CD8-positive, alpha-beta memory T cell (primary cell): ENCODE results near the gene NRSN2. TPM values are rescaled to one million over a fixed set of nuclear protein-coding genes. Genes with fewer than 3 reads are reported as not detected.

Experiments used
- CTCF ChIA-PET: fragments of 350-600 bp; sonication (Branson Sonifier 250); formaldehyde crosslinking; loops from one replicate; lab custom pipeline; 2021; ENCODE audit warnings: antibody characterized with exemption; lab: Charles Lee
- POLR2A ChIA-PET: fragments of 350-600 bp; sonication (Branson Sonifier 250); formaldehyde crosslinking; loops from one replicate; lab custom pipeline; 2021; ENCODE audit warnings: antibody characterized with exemption; lab: Charles Lee
- DNase-seq, 5 donors: peaks; one replicate each; pipeline versions ENCODE4 v3.0.0 to v3.0.0-alpha.2; 2020 to 2022; ENCODE audit warnings: mixed read lengths in 1 of 5
- H3K27ac ChIP-seq: one replicate; pipeline ENCODE4 v1.7.0; 2013; ENCODE audit warnings: low read depth, mild to moderate bottlenecking, low read length, moderate library complexity
- H3K27me3 ChIP-seq: 2 replicates; pipeline ENCODE4 v1.7.0; 2013; ENCODE audit warnings: low read length, mild to moderate bottlenecking; ENCODE audit not compliant: insufficient read depth, poor library complexity, severe bottlenecking
- H3K36me3 ChIP-seq: 2 replicates; pipeline ENCODE4 v1.7.0; 2013; ENCODE audit warnings: mild to moderate bottlenecking, low read length, moderate library complexity; ENCODE audit not compliant: insufficient read depth
- H3K4me1 ChIP-seq: 2 replicates; pipeline ENCODE4 v1.7.0; 2013; ENCODE audit warnings: mild to moderate bottlenecking, low read length, moderate library complexity; ENCODE audit not compliant: insufficient read depth
- H3K4me3 ChIP-seq: 2 replicates; pipeline ENCODE4 v1.7.0; 2013; ENCODE audit warnings: mild to moderate bottlenecking, low read length
- H3K9me3 ChIP-seq: 2 replicates; pipeline ENCODE4 v1.7.0; 2013; ENCODE audit warnings: mild to moderate bottlenecking, low read length
- H3K27ac Mint-ChIP-seq, 8 donors: one replicate each; pipeline ENCODE4 v1.8.0; 2020 to 2021; ENCODE audit warnings: mixed read lengths in 8 of 8, mild to moderate bottlenecking in 6 of 8, inconsistent platforms in 3 of 8, moderate library complexity in 3 of 8
- H3K27me3 Mint-ChIP-seq, 2 donors: one replicate each; pipeline ENCODE4 v1.8.0; 2020 to 2021; ENCODE audit warnings: mixed read lengths in 2 of 2, mild to moderate bottlenecking in 1 of 2, moderate library complexity in 1 of 2
- H3K36me3 Mint-ChIP-seq, 3 donors: one replicate each; pipeline ENCODE4 v1.8.0; 2020 to 2021; ENCODE audit warnings: mixed read lengths in 3 of 3, inconsistent platforms in 1 of 3, mild to moderate bottlenecking in 1 of 3
- H3K4me1 Mint-ChIP-seq, 3 donors: one replicate each; pipeline ENCODE4 v1.8.0; 2020 to 2021; ENCODE audit warnings: mixed read lengths in 3 of 3, inconsistent platforms in 1 of 3, mild to moderate bottlenecking in 1 of 3
- H3K4me3 Mint-ChIP-seq, 7 donors: one replicate each; pipeline ENCODE4 v1.8.0; 2020 to 2021; ENCODE audit warnings: mixed read lengths in 7 of 7, mild to moderate bottlenecking in 6 of 7, moderate library complexity in 4 of 7, inconsistent platforms in 2 of 7
- H3K9me3 Mint-ChIP-seq, 5 donors: one replicate each; pipeline ENCODE4 v1.8.0; 2020 to 2022; ENCODE audit warnings: mixed read lengths in 5 of 5, mild to moderate bottlenecking in 3 of 5, moderate library complexity in 2 of 5, inconsistent platforms in 1 of 5
- polyA plus RNA-seq: library from polyadenylated mRNA; unstranded; fragments of 300-500 nt; fragmentation: Illumina TruSeq; gene quantifications from one replicate; pipeline ENCODE4 v1.2.3, GENCODE V29; 2021
- total RNA-seq, 2 experiments: library from RNA; stranded (reverse); gene quantifications; one replicate each; pipeline ENCODE4 v1.2.3, GENCODE V29; 2021

The NRSN2 gene
- total and polyA plus RNA-seq, 3 experiments from 2014 or later, result 1.0 to 9.5 (median 7.6) TPM

DNA sequence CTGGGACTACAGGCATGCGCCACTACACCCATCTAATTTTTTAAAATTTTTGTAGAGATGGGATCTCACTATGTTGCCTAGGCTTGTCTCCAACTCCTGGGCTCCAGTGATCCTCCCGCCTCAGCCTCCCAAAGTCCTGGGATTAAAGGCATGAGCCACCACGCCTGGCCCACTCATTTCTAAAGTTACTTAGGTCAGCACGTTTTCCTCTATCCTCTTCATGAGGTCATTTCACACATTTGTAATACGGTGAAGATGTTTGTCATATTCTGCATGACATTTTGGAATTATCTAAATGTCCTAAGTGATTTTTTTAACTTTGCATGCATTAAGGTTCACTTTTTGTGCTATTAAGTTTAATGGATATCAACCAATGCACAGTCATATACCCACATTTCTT, 33.5 kb upstream of the NRSN2 start:
- Histone ChIP-seq H3K36me3 (no peaks in the 10 kb centered on the region), H3K9me3 (no peaks in the 10 kb centered on the region), H3K4me3 (no peak overlapping the region), H3K27me3 (no peaks in the 10 kb centered on the region), H3K27ac (no peak overlapping the region), H3K4me1 (peaks cover 11% of the 10 kb centered on the region)
- DNase-seq, result no peak
- POLR2A ChIA-PET, result no interaction called here
- Mint-ChIP-seq H3K27ac (no peak overlapping the region), H3K27me3 (no peaks in the 10 kb centered on the region), H3K4me1 (peaks cover 9 to 14% (median 10%) of the 10 kb centered on the region in 3 donors), H3K9me3 (no peaks in the 10 kb centered on the region), H3K4me3 (no peak overlapping the region), H3K36me3 (peaks cover 0 to 2% (median 0%) of the 10 kb centered on the region in 3 donors)
- CTCF ChIA-PET, result interaction anchor here (2.6 kb wide), 1 partner anchor 11 kb away, joined by 6 read pairs; the partner anchor contains the start of gene SOX12

GRCh38 chr20:313948-314347, 33.0 kb upstream of the NRSN2 start:
- Mint-ChIP-seq H3K4me3 (no peak overlapping the region), H3K36me3 (peaks cover 0 to 2% (median 0%) of the 10 kb centered on the region in 3 donors), H3K27me3 (no peaks in the 10 kb centered on the region), H3K27ac (no peak overlapping the region), H3K4me1 (peaks cover 9 to 14% (median 10%) of the 10 kb centered on the region in 3 donors), H3K9me3 (no peaks in the 10 kb centered on the region)
- H3K9me3 ChIP-seq, result no peaks in the 10 kb centered on the region
- H3K27ac ChIP-seq, result no peak overlapping the region
- CTCF ChIA-PET, result interaction anchor here (2.6 kb wide), 1 partner anchor 10 kb away, joined by 6 read pairs; the partner anchor contains the start of gene SOX12
- H3K36me3 ChIP-seq, result no peaks in the 10 kb centered on the region
- no peak for DNase-seq
- no peaks in the 10 kb centered on the region for H3K27me3 ChIP-seq
- peaks cover 11% of the 10 kb centered on the region for H3K4me1 ChIP-seq
- H3K4me3 ChIP-seq, result no peak overlapping the region
- POLR2A ChIA-PET, result no interaction called here

DNA sequence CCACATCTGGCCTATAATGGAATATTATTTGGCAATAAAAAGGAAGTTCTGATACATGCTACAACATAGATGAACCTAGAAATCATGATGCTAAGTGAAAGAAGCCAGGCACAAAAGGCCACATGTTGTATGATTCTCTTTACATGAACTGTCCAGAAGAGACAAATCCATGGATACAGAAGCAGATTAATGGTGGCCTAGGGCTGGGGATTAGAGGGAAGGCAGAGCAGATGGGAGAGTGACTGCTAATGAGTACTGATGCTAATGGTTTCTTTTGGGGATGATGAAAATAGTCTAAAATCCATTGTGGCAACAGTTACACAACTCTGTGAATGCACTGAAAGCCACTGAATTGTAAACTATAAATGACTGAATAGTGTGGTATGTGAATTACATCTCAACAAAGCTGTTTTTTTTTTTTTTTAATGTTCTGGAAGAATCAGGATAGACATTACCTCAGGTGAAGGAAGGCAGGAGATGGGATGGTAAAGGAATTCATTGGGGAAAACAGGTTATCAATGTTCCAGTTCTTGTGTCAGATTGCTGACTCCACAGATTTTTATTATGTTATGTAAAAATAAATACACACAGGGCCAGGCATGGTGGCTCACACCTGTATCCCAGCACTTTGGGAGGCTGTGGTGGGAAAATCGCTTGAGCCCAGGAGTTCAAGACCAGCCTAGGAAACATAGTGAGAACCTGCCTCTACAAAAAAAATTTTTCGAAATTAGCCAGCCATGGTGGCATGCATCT, 30.4 kb upstream of the NRSN2 start:
- H3K4me1 ChIP-seq, result no peaks in the 10 kb centered on the region
- no peaks in the 10 kb centered on the region for H3K27me3 ChIP-seq
- Mint-ChIP-seq H3K9me3 (no peaks in the 10 kb centered on the region), H3K27me3 (peaks cover 0 to 4% of the 10 kb centered on the region in 2 donors), H3K4me3 (no peak overlapping the region), H3K27ac (no peak overlapping the region), H3K4me1 (no peaks in the 10 kb centered on the region), H3K36me3 (peaks cover 0 to 2% (median 0%) of the 10 kb centered on the region in 3 donors)
- no peak overlapping the region for H3K27ac ChIP-seq
- ChIA-PET CTCF (no interaction called here), POLR2A (no interaction called here)
- H3K36me3 ChIP-seq, result no peaks in the 10 kb centered on the region
- no peak for DNase-seq
- H3K9me3 ChIP-seq, result no peaks in the 10 kb centered on the region
- H3K4me3 ChIP-seq, result no peak overlapping the region

- Histone ChIP-seq H3K27me3 (no peaks in the 10 kb centered on the region), H3K4me3 (peak overlapping the region; percentile 62), H3K4me1 (peaks cover 22% of the 10 kb centered on the region), H3K36me3 (no peaks in the 10 kb centered on the region), H3K27ac (peak overlapping the region; percentile 28), H3K9me3 (no peaks in the 10 kb centered on the region)
- H3K9me3 Mint-ChIP-seq, result no peaks in the 10 kb centered on the region
- H3K4me3 Mint-ChIP-seq, result peak overlapping the region; percentile 91 to 100 (median 92)
- H3K27ac Mint-ChIP-seq, result peak overlapping the region; percentile 72 to 96 (median 92)
- ChIA-PET CTCF (interaction anchor here (0.9 to 2.8 kb wide), 8 partner anchors 12 to 58 kb away, joined by 3 to 14 read pairs (median 6); partner anchors contain the start of gene ZCCHC3), POLR2A (interaction anchor here (0.5 to 4.1 kb wide), 2 partner anchors 26 to 62 kb away, joined by 3 to 62 read pairs; partner anchors contain the start of gene ZCCHC3)
- H3K4me1 Mint-ChIP-seq, result peaks cover 0 to 30% (median 18%) of the 10 kb centered on the region in 3 donors
- DNase-seq, result peak; percentile 83 to 92 (median 87)
- H3K36me3 Mint-ChIP-seq, result peaks cover 0 to 3% (median 0%) of the 10 kb centered on the region in 3 donors
- peaks cover 0 to 5% of the 10 kb centered on the region in 2 donors for H3K27me3 Mint-ChIP-seq
Observed at GRCh38 chr20:324177-325044, 22.5 kb upstream of the NRSN2 start.

DNA sequence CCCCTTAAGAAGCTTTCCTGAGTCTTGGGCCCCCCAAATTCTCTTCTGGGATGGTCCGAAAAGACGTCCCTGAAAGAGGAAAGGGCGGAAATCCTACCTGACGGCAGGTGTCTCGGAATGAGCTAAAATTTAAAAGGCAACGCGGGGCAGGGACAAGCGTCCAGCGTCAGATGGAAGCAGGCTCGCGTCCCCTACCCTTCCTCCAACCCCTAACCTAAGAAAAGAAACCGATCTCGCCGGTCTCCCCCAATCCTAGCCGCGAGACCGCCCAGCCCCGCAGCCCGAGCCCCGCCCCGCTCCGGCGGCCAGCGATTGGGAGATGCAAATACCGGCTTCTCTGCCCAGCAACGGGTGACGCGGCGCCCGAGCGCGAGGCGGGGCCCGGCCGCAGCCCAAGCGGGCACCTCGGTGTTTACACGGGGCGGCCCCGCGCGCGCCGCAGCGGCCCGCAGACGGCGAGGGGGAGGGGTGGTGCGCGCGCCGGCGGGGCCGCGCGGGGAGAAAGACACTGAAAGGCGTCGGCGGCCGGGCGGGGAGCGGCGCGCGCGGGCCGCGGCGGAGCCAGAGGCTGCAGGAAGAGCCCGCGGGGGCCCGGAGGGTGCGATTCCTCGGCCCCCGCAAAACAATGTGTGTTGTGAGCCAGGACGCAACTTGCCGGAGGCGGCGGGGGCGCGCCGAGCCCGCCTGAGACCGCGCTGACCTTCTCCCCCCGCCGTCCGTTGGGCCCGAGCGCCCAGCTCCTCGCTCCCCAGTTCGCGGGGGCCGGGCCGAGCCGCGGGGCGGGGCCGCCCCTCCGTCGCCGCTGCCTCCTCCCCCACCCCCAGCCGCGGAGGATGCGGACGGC, 21.6 kb upstream of the NRSN2 start, which contains the start of gene SOX12:
Gene SOX12, plus strand, starts transcription at position 508 of the 844 bp plus-strand sequence. CDS start 373 bp downstream, outside the sequence.
- Histone ChIP-seq H3K4me3 (peak within 1 kb of the TSS; percentile 65), H3K27ac (peak within 1 kb of the TSS; percentile 59), H3K36me3 (no peaks in the 10 kb centered on the region), H3K27me3 (no peaks in the 10 kb centered on the region), H3K9me3 (no peaks in the 10 kb centered on the region), H3K4me1 (peaks cover 23% of the 10 kb centered on the region)
- peak within 1 kb of the TSS; percentile 91 to 100 (median 92) for H3K4me3 Mint-ChIP-seq
- peak within 1 kb of the TSS; percentile 72 to 96 (median 90) for H3K27ac Mint-ChIP-seq
- peaks cover 0 to 5% of the 10 kb centered on the region in 2 donors for H3K27me3 Mint-ChIP-seq
- peak; percentile 92 to 97 (median 96) for DNase-seq
- peaks cover 0 to 3% (median 0%) of the 10 kb centered on the region in 3 donors for H3K36me3 Mint-ChIP-seq
- ChIA-PET POLR2A (interaction anchor here (1.1 to 4.1 kb wide), 2 partner anchors 27 to 219 kb away, joined by 3 to 62 read pairs; partner anchors contain the start of gene ZCCHC3), CTCF (interaction anchor here (0.9 to 2.8 kb wide), 6 partner anchors 13 to 59 kb away, joined by 4 to 14 read pairs (median 8); partner anchors contain the start of gene ZCCHC3)
- no peaks in the 10 kb centered on the region for H3K9me3 Mint-ChIP-seq
- H3K4me1 Mint-ChIP-seq, result peaks cover 2 to 34% (median 18%) of the 10 kb centered on the region in 3 donors

GRCh38 chr20:325889-326644, 20.8 kb upstream of the NRSN2 start:
- peak overlapping the region in 6 of 8 donors; percentile 63 to 91 (median 70) for H3K27ac Mint-ChIP-seq
- Histone ChIP-seq H3K36me3 (no peaks in the 10 kb centered on the region), H3K27me3 (no peaks in the 10 kb centered on the region), H3K4me1 (peaks cover 26% of the 10 kb centered on the region), H3K27ac (peak overlapping the region; percentile 38), H3K9me3 (no peaks in the 10 kb centered on the region), H3K4me3 (peak overlapping the region; percentile 65)
- ChIA-PET POLR2A (interaction anchor here (1.1 to 4.1 kb wide), 2 partner anchors 28 to 218 kb away, joined by 3 to 62 read pairs; partner anchors contain the start of gene ZCCHC3), CTCF (interaction anchor here (2.5 kb wide), 1 partner anchor 60 kb away, joined by 11 read pairs; no protein-coding TSS in a partner anchor)
- H3K9me3 Mint-ChIP-seq, result no peaks in the 10 kb centered on the region
- H3K4me1 Mint-ChIP-seq, result peaks cover 6 to 38% (median 20%) of the 10 kb centered on the region in 3 donors
- H3K4me3 Mint-ChIP-seq, result peak overlapping the region; percentile 72 to 87 (median 81)
- peaks cover 0 to 1% of the 10 kb centered on the region in 2 donors for H3K27me3 Mint-ChIP-seq
- peak; percentile 27 to 73 (median 39) for DNase-seq
- peaks cover 0 to 3% (median 0%) of the 10 kb centered on the region in 3 donors for H3K36me3 Mint-ChIP-seq
